ENCODE data around the gene PROSER2.

Gene PROSER2

DNA sequence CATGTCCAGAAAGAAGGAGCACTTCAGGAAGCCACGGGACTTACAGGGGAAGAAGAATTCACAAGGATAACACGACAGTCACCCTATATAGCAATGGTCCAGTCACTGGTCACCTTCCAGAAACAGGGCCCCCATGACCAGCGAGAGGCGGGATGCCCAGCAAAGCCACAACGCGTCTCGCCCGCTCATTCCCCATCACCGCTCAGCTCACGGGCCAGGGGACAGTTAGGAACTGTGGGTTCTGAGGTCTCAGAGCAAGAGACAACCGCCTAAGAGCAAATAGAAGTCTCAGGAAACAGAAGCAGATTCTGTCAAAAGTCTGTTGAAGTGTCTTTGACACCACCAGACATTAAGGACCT is 71.9 kb downstream of the PROSER2 start:
- peak overlapping the region; percentile 60; the same call in 1 of the 2 replicates for H3K27ac ChIP-seq
- no peak for DNase-seq (ENCODE audit: low spot score)
- ChIA-PET CTCF (no interaction called here), POLR2A (ENCODE audit: low non-redundant PET) (no interaction called here)
- TF ChIP-seq, protein P1, sequence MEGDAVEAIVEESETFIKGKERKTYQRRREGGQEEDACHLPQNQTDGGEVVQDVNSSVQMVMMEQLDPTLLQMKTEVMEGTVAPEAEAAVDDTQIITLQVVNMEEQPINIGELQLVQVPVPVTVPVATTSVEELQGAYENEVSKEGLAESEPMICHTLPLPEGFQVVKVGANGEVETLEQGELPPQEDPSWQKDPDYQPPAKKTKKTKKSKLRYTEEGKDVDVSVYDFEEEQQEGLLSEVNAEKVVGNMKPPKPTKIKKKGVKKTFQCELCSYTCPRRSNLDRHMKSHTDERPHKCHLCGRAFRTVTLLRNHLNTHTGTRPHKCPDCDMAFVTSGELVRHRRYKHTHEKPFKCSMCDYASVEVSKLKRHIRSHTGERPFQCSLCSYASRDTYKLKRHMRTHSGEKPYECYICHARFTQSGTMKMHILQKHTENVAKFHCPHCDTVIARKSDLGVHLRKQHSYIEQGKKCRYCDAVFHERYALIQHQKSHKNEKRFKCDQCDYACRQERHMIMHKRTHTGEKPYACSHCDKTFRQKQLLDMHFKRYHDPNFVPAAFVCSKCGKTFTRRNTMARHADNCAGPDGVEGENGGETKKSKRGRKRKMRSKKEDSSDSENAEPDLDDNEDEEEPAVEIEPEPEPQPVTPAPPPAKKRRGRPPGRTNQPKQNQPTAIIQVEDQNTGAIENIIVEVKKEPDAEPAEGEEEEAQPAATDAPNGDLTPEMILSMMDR (conservative IDR thresholded peaks at IDR 0.05; ENCODE audit: low read depth) = no peak

DNA sequence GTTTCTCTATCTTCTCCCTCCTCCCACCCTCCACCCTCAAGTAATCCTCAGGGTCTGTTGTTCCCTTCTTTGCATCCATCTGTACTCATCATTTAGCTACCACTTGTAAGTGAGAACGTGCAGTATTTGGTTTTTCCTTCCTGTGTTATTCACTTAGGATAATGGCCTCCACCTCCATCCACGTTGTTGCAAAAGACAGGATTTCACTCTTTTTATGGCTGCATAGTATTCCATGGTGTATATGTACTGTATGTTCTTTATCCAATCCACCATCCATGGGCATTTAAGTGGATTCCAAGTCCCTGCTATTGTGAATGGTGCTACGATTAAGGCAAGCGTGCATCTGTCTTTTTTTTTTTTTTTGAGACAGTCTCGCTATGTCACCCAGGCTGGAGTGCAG is 72.4 kb downstream of the PROSER2 start:
- TF ChIP-seq, protein P1 (conservative IDR thresholded peaks at IDR 0.05; ENCODE audit: low read depth) = no peak
- no peak overlapping the region for H3K27ac ChIP-seq
- POLR2A ChIA-PET (ENCODE audit: low non-redundant PET) = no interaction called here
- DNase-seq (ENCODE audit: low spot score) = no peak
- CTCF ChIA-PET = no interaction called here

DNA sequence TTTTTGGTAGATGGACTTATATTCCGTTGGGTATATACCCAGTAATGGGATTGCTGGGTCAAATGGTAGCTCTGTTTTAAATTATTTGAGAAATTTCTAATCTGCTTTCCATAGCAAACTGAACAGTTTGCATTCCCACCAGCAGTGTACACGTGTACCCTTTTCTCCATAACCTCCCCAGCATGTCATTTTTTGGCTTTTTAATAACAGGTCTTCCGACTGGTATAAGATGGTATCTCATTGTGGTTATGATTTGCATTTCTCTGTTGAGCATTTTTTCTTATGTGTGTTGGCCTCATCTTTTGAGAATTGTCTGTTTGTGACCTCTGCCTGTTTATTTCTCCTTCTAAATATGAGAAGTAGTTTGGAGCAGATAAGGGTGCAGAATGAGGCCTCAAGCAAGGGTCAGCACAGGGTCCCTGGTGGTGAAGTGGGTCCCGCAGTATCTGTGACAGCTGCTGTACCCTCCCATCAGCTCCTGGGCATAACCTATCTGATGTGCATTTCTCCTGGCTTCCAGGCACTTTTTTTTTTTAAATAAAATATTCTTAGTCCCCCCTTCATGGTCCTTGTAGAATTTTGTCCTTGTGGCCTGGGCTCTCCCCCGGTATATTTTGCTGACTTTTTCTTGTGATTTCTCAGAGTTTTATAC is 73.5 kb downstream of the PROSER2 start:
- no peak for DNase-seq (ENCODE audit: low spot score)
- H3K27ac ChIP-seq = peak overlapping the region; percentile 49; the same call in 1 of the 2 replicates
- TF ChIP-seq, protein P1 (conservative IDR thresholded peaks at IDR 0.05; ENCODE audit: low read depth) = no peak
- ChIA-PET CTCF (no interaction called here), POLR2A (ENCODE audit: low non-redundant PET) (interaction anchor here (0.6 kb wide), 1 partner anchor 55 kb away, joined by 7 read pairs; no protein-coding TSS in a partner anchor)

DNA sequence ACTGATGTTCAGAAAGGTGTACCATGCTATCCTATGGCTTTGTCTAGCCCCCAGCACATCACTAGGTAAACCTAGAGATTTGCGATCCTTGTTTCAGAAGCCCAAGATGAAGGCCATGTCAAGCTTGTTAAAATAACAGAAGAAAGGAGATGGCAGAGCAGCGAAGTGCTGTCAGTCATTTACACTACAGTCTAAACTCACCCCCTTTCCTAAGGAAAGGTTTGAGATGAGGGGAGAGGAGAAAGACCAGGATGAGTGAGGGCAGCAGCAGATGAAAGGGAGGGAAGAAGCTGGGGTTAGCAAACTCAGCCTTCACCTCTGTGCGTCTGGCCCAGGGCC is 74.8 kb downstream of the PROSER2 start:
- POLR2A ChIA-PET (ENCODE audit: low non-redundant PET) = no interaction called here
- TF ChIP-seq, protein P1 (conservative IDR thresholded peaks at IDR 0.05; ENCODE audit: low read depth) = no peak
- H3K27ac ChIP-seq = peak overlapping the region; percentile 89
- no peak for DNase-seq (ENCODE audit: low spot score)
- CTCF ChIA-PET = interaction anchor here (0.6 to 1.6 kb wide), 3 partner anchors 11 to 17 kb away, joined by 3 to 9 read pairs (median 3); no protein-coding TSS in a partner anchor

DNA sequence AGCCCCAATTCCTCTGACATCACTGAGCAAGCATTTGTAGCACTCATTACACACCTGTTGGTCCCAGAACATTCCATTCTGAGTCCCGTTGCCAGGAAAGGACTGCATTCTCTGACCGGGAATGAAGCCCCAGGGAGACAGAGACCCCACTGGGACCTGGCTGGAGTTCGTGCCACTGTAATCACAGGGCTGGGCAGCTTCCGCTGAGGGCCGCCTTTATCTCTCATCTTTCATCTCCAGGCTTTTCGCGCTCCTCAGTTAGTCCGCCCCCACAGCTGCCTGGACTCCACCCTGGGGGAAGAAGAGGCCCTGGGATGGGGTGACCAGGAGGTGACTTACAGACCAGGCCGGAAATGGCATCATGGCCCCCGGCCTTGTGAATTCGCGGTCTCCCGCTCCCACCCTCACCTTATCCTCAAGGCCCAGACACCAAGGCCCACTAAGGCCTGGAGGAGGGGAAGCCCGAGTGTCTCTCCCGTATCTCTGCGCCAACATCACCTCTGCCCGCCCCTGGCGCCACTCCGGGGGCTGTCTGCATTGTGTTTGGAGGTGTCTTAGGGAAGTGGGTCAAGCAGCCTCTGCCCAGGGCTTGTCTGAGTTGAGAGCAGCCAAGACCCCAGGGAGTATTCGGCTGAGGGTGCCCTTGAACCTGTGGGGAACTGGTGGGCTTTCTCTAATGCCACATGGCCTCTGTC is 75.4 kb downstream of the PROSER2 start:
- POLR2A ChIA-PET (ENCODE audit: low non-redundant PET) = no interaction called here
- H3K27ac ChIP-seq = peak overlapping the region; percentile 89
- TF ChIP-seq, protein P1 (conservative IDR thresholded peaks at IDR 0.05; ENCODE audit: low read depth) = no peak
- CTCF ChIA-PET = interaction anchor here (0.6 to 1.6 kb wide), 3 partner anchors 11 to 17 kb away, joined by 3 to 9 read pairs (median 3); no protein-coding TSS in a partner anchor
- peak; percentile 83 for DNase-seq (ENCODE audit: low spot score)

DNA sequence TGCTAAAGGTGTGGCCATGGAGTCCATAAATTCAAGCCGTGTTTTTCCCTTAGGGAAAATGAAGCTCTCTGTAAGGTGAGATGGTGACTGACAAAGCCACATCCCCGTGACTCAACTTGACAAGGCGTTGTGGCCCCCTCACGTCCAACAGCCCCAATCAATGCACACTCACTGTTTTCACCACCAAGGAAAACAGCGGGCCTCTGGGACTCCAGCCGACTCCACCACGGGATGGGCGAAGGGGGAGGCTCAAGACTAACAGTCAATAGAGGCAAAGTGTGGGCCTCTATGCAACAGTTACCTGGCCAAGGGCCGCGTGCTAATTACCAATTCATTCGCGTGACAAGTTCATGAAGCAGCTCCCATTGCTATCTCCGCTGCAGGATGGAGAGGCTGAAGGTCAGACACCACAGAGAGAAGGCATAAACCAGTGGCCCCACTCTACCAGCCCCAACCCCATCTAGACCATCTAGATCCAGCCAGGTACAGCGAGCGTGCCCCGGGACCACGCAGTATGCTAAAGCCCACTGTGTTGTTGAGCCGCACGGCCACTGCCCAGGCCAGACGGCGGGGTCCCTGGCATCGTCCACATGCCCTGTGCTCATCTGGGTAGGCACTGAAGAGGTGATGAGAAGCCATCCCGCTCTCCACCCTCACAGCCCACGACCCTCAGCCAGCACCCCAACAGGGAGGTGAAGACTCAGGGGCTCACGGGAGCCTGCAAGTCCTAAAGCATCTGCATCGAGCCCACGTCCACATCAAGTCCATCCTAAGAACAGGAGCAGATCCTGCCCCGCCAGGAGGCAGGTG is 76.1 kb downstream of the PROSER2 start:
- TF ChIP-seq, protein P1 (conservative IDR thresholded peaks at IDR 0.05; ENCODE audit: low read depth) = no peak
- peak overlapping the region; percentile 89 for H3K27ac ChIP-seq
- POLR2A ChIA-PET (ENCODE audit: low non-redundant PET) = no interaction called here
- CTCF ChIA-PET = no interaction called here
- no peak for DNase-seq (ENCODE audit: low spot score)
